KBM-7 (cell line): Measurements from ENCODE around the gene FNDC1.
"Not testable (repeated sequence)": the region's sequence is repeated elsewhere in the genome, so short reads cannot be mapped to it uniquely, and the experiment has no call there.

Experiments
- DNase-seq: peaks from one replicate; pipeline ENCODE4 v3.0.0-alpha.2; 2015
- in situ Hi-C: fragments of 300-500 bp; cut with MboI; formaldehyde crosslinking; loops from 2 replicates; pipeline ENCODE4 v1.14.3; 2020; ENCODE audit warnings: low sequenced_read_pairs, low pct_unique_long_range_greater_than_20kb, mixed read lengths

FNDC1 gene

GRCh38 chr6:159169193-159169555 lies at the start of gene FNDC1:
TSS of gene FNDC1 (plus strand) at chr6:159169400. CDS start at chr6:159169597, 197 bp downstream.
- in situ Hi-C loops = no loop called here
- DNase-seq = peak; percentile 14

- no peak for DNase-seq
- in situ Hi-C loops = loop anchor here (25.0 kb wide), 2 partner anchors 107 to 407 kb away; partner anchors contain the start of gene RSPH3
Observed at GRCh38 chr6:159119791-159120190, 49.4 kb upstream of the FNDC1 start.

GRCh38 chr6:159121486-159121885 lies 47.7 kb upstream of the FNDC1 start:
- DNase-seq = no peak
- in situ Hi-C loops = loop anchor here (25.0 kb wide), 2 partner anchors 109 to 409 kb away; partner anchors contain the start of gene RSPH3

- in situ Hi-C loops = loop anchor here (25.0 kb wide), 2 partner anchors 110 to 410 kb away; partner anchors contain the start of gene RSPH3
- no peak for DNase-seq
Observed at GRCh38 chr6:159122453-159122852, 46.7 kb upstream of the FNDC1 start.

- in situ Hi-C loops = loop anchor here (25.0 kb wide), 2 partner anchors 112 to 412 kb away; partner anchors contain the start of gene RSPH3
- DNase-seq = not testable (repeated sequence)
Observed at GRCh38 chr6:159123831-159124230, 45.4 kb upstream of the FNDC1 start.

- no peak for DNase-seq
- in situ Hi-C loops = no loop called here
Observed at GRCh38 chr6:159125014-159125609, 44.1 kb upstream of the FNDC1 start.

- in situ Hi-C loops = no loop called here
- DNase-seq = no peak
Observed at GRCh38 chr6:159125951-159126352, 43.2 kb upstream of the FNDC1 start.

GRCh38 chr6:159126590-159126989 lies 42.6 kb upstream of the FNDC1 start:
- in situ Hi-C loops = no loop called here
- no peak for DNase-seq

- no peak for DNase-seq
- in situ Hi-C loops = no loop called here
Observed at GRCh38 chr6:159127701-159128100, 41.5 kb upstream of the FNDC1 start.

GRCh38 chr6:159128978-159129377 lies 40.2 kb upstream of the FNDC1 start:
- in situ Hi-C loops = no loop called here
- no peak for DNase-seq

GRCh38 chr6:159130846-159131245 lies 38.4 kb upstream of the FNDC1 start:
- no peak for DNase-seq
- in situ Hi-C loops = no loop called here

GRCh38 chr6:159131709-159132108 lies 37.5 kb upstream of the FNDC1 start:
- in situ Hi-C loops = no loop called here
- no peak for DNase-seq

- in situ Hi-C loops = no loop called here
- no peak for DNase-seq
Observed at GRCh38 chr6:159132664-159133063, 36.5 kb upstream of the FNDC1 start.

- in situ Hi-C loops = no loop called here
- peak; percentile 80 for DNase-seq
Observed at GRCh38 chr6:159134701-159135364, 34.4 kb upstream of the FNDC1 start.

GRCh38 chr6:159137676-159138075 lies 31.5 kb upstream of the FNDC1 start:
- DNase-seq = no peak
- in situ Hi-C loops = no loop called here

GRCh38 chr6:159142531-159142930 lies 26.7 kb upstream of the FNDC1 start:
- no peak for DNase-seq
- in situ Hi-C loops = no loop called here

GRCh38 chr6:159148641-159149040 lies 20.6 kb upstream of the FNDC1 start:
- DNase-seq = no peak
- in situ Hi-C loops = no loop called here

GRCh38 chr6:159149641-159150040 lies 19.6 kb upstream of the FNDC1 start:
- in situ Hi-C loops = no loop called here
- DNase-seq = no peak

- DNase-seq = peak; percentile 85
- in situ Hi-C loops = no loop called here
Observed at GRCh38 chr6:159151266-159151855, 17.8 kb upstream of the FNDC1 start.

GRCh38 chr6:159152041-159152440 lies 17.2 kb upstream of the FNDC1 start:
- in situ Hi-C loops = no loop called here
- DNase-seq = no peak
